NCI-H2196 treated with DMSO at 0.1 percent for 48 hours (cell line): ENCODE measurements around the gene TDRD9.

Source experiments
- DNase-seq: peaks from one replicate; lab custom pipeline; 2025; ENCODE audit not compliant: unreplicated experiment; lab: John Stamatoyannopoulos, UW

TDRD9 gene

GRCh38 chr14:103890821-103891666 is 37.2 kb upstream of the TDRD9 start:
- no peak for DNase-seq

- DNase-seq, result no peak
Measured at GRCh38 chr14:103891667-103892215, 36.5 kb upstream of the TDRD9 start.

- DNase-seq, result no peak
Measured at GRCh38 chr14:103892247-103892646, 36.0 kb upstream of the TDRD9 start.

- DNase-seq, result no peak
Measured at GRCh38 chr14:103894034-103894722, 34.1 kb upstream of the TDRD9 start.

GRCh38 chr14:103894723-103895059 is 33.6 kb upstream of the TDRD9 start:
- no peak for DNase-seq

GRCh38 chr14:103896578-103896977 is 31.7 kb upstream of the TDRD9 start:
- no peak for DNase-seq

GRCh38 chr14:103897075-103897947 is 30.9 kb upstream of the TDRD9 start:
- DNase-seq, result no peak

- DNase-seq, result no peak
Measured at GRCh38 chr14:103898204-103898603, 30.1 kb upstream of the TDRD9 start.

GRCh38 chr14:103898711-103899110 is 29.5 kb upstream of the TDRD9 start:
- no peak for DNase-seq

GRCh38 chr14:103899316-103899715 is 28.9 kb upstream of the TDRD9 start:
- no peak for DNase-seq

- no peak for DNase-seq
Measured at GRCh38 chr14:103899833-103900232, 28.4 kb upstream of the TDRD9 start.

- DNase-seq, result no peak
Measured at GRCh38 chr14:103904493-103905107, 23.7 kb upstream of the TDRD9 start.

GRCh38 chr14:103905842-103906456 is 22.3 kb upstream of the TDRD9 start:
- DNase-seq, result no peak

- DNase-seq, result no peak
Measured at GRCh38 chr14:103908580-103908979, 19.7 kb upstream of the TDRD9 start.

- no peak for DNase-seq
Measured at GRCh38 chr14:103909531-103910261, 18.6 kb upstream of the TDRD9 start.

GRCh38 chr14:103910262-103910935 is 17.9 kb upstream of the TDRD9 start:
- peak; percentile 69 for DNase-seq

GRCh38 chr14:103910984-103911383 is 17.3 kb upstream of the TDRD9 start:
- DNase-seq, result no peak

GRCh38 chr14:103915616-103916015 is 12.6 kb upstream of the TDRD9 start:
- no peak for DNase-seq

GRCh38 chr14:103916636-103917262 is 11.5 kb upstream of the TDRD9 start:
- no peak for DNase-seq
